ENCODE results near the gene FOXI1. TPM values are rescaled to one million over a fixed set of nuclear protein-coding genes. Genes with fewer than 3 reads are reported as not detected.

The FOXI1 gene
- total RNA-seq, 4 donors from 2014 or later: 2.4 to 4.9 (median 3.9) TPM

DNA sequence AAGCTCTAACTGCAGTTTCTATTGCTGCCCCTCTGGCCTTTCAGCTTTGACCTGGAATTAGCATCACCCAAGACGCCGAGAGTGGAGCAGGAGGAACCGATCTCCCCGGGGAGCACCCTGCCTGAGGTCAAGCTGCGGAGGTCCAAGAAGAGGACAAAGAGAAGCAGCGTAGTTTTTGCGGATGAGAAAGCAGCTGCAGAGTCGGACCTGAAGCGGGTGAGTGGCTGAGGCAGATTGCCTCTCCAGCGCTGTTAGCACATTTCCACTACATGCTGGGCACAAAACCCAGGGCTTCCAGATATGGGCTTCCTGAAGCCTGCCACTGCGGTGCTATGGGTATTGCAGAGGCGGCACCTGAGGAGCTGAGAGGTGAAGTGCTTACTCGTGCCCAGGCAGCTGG lies 26.8 kb upstream of the FOXI1 start:
- no peak for TF ChIP-seq POLR2A (IDR thresholded peaks at IDR 0.05)
- TF ChIP-seq EP300 (IDR thresholded peaks at IDR 0.05): no peak
- TF ChIP-seq POLR2AphosphoS5 (IDR thresholded peaks at IDR 0.05): no peak
- TF ChIP-seq, protein P1, sequence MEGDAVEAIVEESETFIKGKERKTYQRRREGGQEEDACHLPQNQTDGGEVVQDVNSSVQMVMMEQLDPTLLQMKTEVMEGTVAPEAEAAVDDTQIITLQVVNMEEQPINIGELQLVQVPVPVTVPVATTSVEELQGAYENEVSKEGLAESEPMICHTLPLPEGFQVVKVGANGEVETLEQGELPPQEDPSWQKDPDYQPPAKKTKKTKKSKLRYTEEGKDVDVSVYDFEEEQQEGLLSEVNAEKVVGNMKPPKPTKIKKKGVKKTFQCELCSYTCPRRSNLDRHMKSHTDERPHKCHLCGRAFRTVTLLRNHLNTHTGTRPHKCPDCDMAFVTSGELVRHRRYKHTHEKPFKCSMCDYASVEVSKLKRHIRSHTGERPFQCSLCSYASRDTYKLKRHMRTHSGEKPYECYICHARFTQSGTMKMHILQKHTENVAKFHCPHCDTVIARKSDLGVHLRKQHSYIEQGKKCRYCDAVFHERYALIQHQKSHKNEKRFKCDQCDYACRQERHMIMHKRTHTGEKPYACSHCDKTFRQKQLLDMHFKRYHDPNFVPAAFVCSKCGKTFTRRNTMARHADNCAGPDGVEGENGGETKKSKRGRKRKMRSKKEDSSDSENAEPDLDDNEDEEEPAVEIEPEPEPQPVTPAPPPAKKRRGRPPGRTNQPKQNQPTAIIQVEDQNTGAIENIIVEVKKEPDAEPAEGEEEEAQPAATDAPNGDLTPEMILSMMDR (IDR thresholded peaks at IDR 0.05): no peak
- H3K27ac ChIP-seq: no peak overlapping the region
- H3K9me3 ChIP-seq: no peaks in the 10 kb centered on the region
- DNase-seq (ENCODE audit: low spot score in 2 of 2): peak in 1 of 2 donors; percentile 67
- WGBS: 85% methylated on average over 10 of the region's 13 CpGs
- no peaks in the 10 kb centered on the region for H3K36me3 ChIP-seq
- H3K27me3 ChIP-seq: no peaks in the 10 kb centered on the region
- H3K4me1 ChIP-seq: no peaks in the 10 kb centered on the region
- H3K4me3 ChIP-seq: no peak overlapping the region

DNA sequence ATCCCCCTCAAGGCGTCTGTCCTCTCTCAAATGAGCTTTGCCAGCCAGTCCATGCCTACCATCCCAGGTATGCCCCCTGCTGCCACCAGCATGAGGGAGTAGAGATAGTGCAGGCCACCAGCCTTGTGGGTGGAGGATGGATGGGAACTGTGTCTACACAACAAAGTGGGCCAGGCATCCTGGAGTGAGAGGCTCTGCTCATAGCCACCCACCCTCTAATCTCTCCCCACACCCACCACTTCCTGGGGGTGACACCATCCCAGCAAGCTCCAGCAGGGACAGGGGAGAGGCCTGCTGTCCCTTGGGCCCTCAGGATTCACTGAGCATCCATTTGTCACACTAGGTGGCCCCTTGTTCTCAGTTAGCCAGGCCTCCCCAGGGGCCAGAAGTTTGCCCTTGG lies 25.5 kb upstream of the FOXI1 start:
- Histone ChIP-seq H3K4me1 (no peaks in the 10 kb centered on the region), H3K9me3 (no peaks in the 10 kb centered on the region), H3K27ac (no peak overlapping the region), H3K27me3 (no peaks in the 10 kb centered on the region), H3K4me3 (no peak overlapping the region), H3K36me3 (no peaks in the 10 kb centered on the region)
- WGBS: no CpG with 5 or more reads among the region's 1 CpG
- peak in 1 of 2 donors; percentile 60 for DNase-seq (ENCODE audit: low spot score in 2 of 2)
- TF ChIP-seq EP300 (IDR thresholded peaks at IDR 0.05): no peak
- TF ChIP-seq, protein P1 (IDR thresholded peaks at IDR 0.05): no peak
- TF ChIP-seq POLR2AphosphoS5 (IDR thresholded peaks at IDR 0.05): no peak
- TF ChIP-seq POLR2A (IDR thresholded peaks at IDR 0.05): no peak

DNA sequence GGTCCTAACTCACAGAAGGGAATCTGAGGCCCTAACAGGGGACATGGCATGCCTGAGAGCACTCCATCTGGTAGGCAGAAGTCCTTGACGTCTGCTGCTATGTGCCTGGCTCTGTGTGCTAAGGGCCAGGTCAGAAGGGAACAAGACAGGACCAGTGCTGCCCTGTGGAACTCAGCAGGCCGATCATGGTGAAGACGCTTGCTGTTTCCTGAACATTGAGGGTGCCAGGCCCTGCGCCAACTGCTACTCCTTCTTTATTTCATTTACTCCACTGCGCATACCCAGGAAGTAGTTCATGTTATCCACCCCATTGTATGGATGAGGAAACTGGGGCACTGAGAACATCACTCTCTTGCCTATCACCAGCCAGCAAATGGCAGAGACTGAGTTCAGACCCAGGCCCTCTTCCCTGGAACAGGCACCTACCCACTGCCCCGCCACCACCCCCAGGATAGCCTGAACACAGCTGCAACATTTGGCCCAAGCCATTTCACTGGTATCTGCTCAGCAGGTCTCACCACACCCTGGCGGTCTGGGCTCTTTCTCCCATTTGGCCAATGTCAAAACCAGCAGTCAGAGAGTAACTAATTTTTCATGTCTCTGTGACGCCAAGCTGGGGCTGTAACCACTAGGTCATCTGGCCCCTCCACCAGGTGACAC lies 24.8 kb upstream of the FOXI1 start:
- Histone ChIP-seq H3K4me1 (no peaks in the 10 kb centered on the region), H3K27ac (no peak overlapping the region), H3K4me3 (no peak overlapping the region), H3K27me3 (no peaks in the 10 kb centered on the region), H3K36me3 (no peaks in the 10 kb centered on the region), H3K9me3 (no peaks in the 10 kb centered on the region)
- peak in 1 of 2 donors; percentile 54 for DNase-seq (ENCODE audit: low spot score in 2 of 2)
- TF ChIP-seq EP300 (IDR thresholded peaks at IDR 0.05) (no peak), POLR2AphosphoS5 (IDR thresholded peaks at IDR 0.05) (no peak), POLR2A (IDR thresholded peaks at IDR 0.05) (no peak)
- TF ChIP-seq, protein P1 (IDR thresholded peaks at IDR 0.05): no peak
- 74% methylated on average over 8 of the region's 8 CpGs for WGBS

DNA sequence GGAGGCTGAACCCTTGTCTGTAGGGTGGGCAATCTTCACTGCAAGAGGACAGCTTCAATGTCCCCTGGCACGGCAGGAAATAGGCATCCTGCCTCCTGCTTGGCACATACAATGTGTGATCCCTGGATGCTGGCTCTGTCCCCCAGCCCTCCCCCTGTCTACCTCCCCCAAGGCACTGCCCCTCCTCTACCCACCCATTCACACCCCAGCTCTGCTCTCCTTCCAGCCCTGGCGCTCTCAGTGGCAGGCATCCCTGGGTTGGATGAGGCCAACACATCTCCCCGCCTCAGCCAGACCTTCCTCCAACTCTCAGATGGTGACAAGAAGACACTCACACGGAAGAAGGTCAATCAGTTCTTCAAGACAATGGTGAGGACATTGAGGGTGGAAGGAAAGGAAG lies 24.1 kb upstream of the FOXI1 start:
- no peaks in the 10 kb centered on the region for H3K9me3 ChIP-seq
- TF ChIP-seq, protein P1 (IDR thresholded peaks at IDR 0.05): no peak
- TF ChIP-seq POLR2A (IDR thresholded peaks at IDR 0.05) (no peak), EP300 (IDR thresholded peaks at IDR 0.05) (no peak), POLR2AphosphoS5 (IDR thresholded peaks at IDR 0.05) (no peak)
- no peak overlapping the region for H3K4me3 ChIP-seq
- 81% methylated on average over 4 of the region's 4 CpGs for WGBS
- no peaks in the 10 kb centered on the region for H3K27me3 ChIP-seq
- H3K36me3 ChIP-seq: no peaks in the 10 kb centered on the region
- no peaks in the 10 kb centered on the region for H3K4me1 ChIP-seq
- DNase-seq (ENCODE audit: low spot score in 2 of 2): peak in 1 of 2 donors; percentile 66
- no peak overlapping the region for H3K27ac ChIP-seq

DNA sequence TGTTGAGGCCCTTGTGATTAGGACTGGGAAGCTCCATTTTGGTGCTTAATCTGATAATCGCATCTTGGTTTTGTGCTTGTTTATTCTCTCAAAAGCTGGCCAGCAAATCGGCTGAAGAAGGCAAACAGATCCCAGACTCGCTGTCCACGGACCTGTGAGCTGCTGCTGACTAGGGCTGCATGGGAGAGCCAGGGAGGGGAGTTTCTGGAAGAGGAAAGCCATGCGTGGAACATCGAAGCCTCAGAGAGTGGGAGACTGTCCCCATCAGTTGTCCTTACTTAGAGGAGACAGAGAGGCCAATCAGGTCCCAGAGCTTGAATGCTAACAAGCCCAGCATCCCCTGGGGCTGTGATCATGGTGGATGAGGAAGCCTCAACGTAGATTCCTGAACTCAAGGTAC lies 23.0 kb upstream of the FOXI1 start:
- no peak overlapping the region for H3K4me3 ChIP-seq
- H3K4me1 ChIP-seq: no peaks in the 10 kb centered on the region
- WGBS: 90% methylated on average over 7 of the region's 7 CpGs
- no peaks in the 10 kb centered on the region for H3K27me3 ChIP-seq
- TF ChIP-seq, protein P1 (IDR thresholded peaks at IDR 0.05): no peak
- no peak for TF ChIP-seq POLR2A (IDR thresholded peaks at IDR 0.05)
- H3K9me3 ChIP-seq: no peaks in the 10 kb centered on the region
- peak in 1 of 2 donors; percentile 35 for DNase-seq (ENCODE audit: low spot score in 2 of 2)
- no peaks in the 10 kb centered on the region for H3K36me3 ChIP-seq
- no peak overlapping the region for H3K27ac ChIP-seq

Measured in suprapubic skin (tissue), 4 donors.